ENCODE data around the gene RTN1.
A peak's percentile ranks its signal among the peaks of the same experiment; 100 is the strongest.
"Not testable (repeated sequence)": the region's sequence is repeated elsewhere in the genome, so short reads cannot be mapped to it uniquely, and the experiment has no call there.

RTN1 gene

GRCh38 chr14:59705245-59705644, 165.3 kb downstream of the RTN1 start:
- DNase-seq (ENCODE audit: low read depth): no peak

- DNase-seq (ENCODE audit: low read depth): no peak
These were observed 166.4 kb downstream of the RTN1 start for GRCh38 chr14:59704054-59704645.

- no peak for DNase-seq (ENCODE audit: low read depth)
These were observed 171.1 kb downstream of the RTN1 start for GRCh38 chr14:59699442-59699841.

- DNase-seq (ENCODE audit: low read depth): no peak
These were observed 171.8 kb downstream of the RTN1 start for GRCh38 chr14:59698793-59699192.

GRCh38 chr14:59695198-59695597, 175.4 kb downstream of the RTN1 start:
- no peak for DNase-seq (ENCODE audit: low read depth)

- no peak for DNase-seq (ENCODE audit: low read depth)
These were observed 179.3 kb downstream of the RTN1 start for GRCh38 chr14:59691266-59691665.

- DNase-seq (ENCODE audit: low read depth): no peak
These were observed 180.2 kb downstream of the RTN1 start for GRCh38 chr14:59690426-59690825.

- DNase-seq (ENCODE audit: low read depth): peak; percentile 31
These were observed 182.1 kb downstream of the RTN1 start for GRCh38 chr14:59688224-59689170.

GRCh38 chr14:59687663-59688062, 182.9 kb downstream of the RTN1 start:
- no peak for DNase-seq (ENCODE audit: low read depth)

- DNase-seq (ENCODE audit: low read depth): peak; percentile 34
These were observed 190.7 kb downstream of the RTN1 start for GRCh38 chr14:59679872-59680271.

- no peak for DNase-seq (ENCODE audit: low read depth)
These were observed 192.2 kb downstream of the RTN1 start for GRCh38 chr14:59678352-59678751.

- peak; percentile 42 for DNase-seq (ENCODE audit: low read depth)
These were observed 192.8 kb downstream of the RTN1 start for GRCh38 chr14:59677771-59678231.

- DNase-seq (ENCODE audit: low read depth): no peak
These were observed 195.2 kb downstream of the RTN1 start for GRCh38 chr14:59675394-59675793.

GRCh38 chr14:59664741-59665140, 205.8 kb downstream of the RTN1 start:
- peak; percentile 13 for DNase-seq (ENCODE audit: low read depth)

- DNase-seq (ENCODE audit: low read depth): no peak
These were observed 212.8 kb downstream of the RTN1 start for GRCh38 chr14:59657769-59658168.

GRCh38 chr14:59656473-59656872, 214.1 kb downstream of the RTN1 start:
- DNase-seq (ENCODE audit: low read depth): no peak

GRCh38 chr14:59654131-59654530, 216.4 kb downstream of the RTN1 start:
- DNase-seq (ENCODE audit: low read depth): not testable (repeated sequence)

GRCh38 chr14:59646832-59647231, 223.7 kb downstream of the RTN1 start:
- DNase-seq (ENCODE audit: low read depth): not testable (repeated sequence)

- no peak for DNase-seq (ENCODE audit: low read depth)
These were observed 231.7 kb downstream of the RTN1 start for GRCh38 chr14:59638885-59639284.

- DNase-seq (ENCODE audit: low read depth): no peak
These were observed 236.0 kb downstream of the RTN1 start for GRCh38 chr14:59634617-59635016.

- no peak for DNase-seq (ENCODE audit: low read depth)
These were observed 237.1 kb downstream of the RTN1 start for GRCh38 chr14:59633486-59633885.

- peak; percentile 5 for DNase-seq (ENCODE audit: low read depth)
These were observed 238.2 kb downstream of the RTN1 start for GRCh38 chr14:59632381-59632780.

GRCh38 chr14:59631237-59631636, 239.3 kb downstream of the RTN1 start:
- no peak for DNase-seq (ENCODE audit: low read depth)

Measured in stromal cell of bone marrow (primary cell).